NCI-H345 treated with DMSO at 0.1 percent for 48 hours (cell line): ENCODE data around the gene CHMP1B.
A peak's percentile ranks its signal among the peaks of the same experiment; 100 is the strongest.
"Not testable (repeated sequence)": the region's sequence is repeated elsewhere in the genome, so short reads cannot be mapped to it uniquely, and the experiment has no call there.

ENCODE experiments used
- DNase-seq: peaks from one replicate; lab custom pipeline; 2025; ENCODE audit not compliant: unreplicated experiment; lab: John Stamatoyannopoulos, UW

CHMP1B gene

GRCh38 chr18:11839556-11839955 is 11.7 kb upstream of the CHMP1B start:
- no peak for DNase-seq

DNA sequence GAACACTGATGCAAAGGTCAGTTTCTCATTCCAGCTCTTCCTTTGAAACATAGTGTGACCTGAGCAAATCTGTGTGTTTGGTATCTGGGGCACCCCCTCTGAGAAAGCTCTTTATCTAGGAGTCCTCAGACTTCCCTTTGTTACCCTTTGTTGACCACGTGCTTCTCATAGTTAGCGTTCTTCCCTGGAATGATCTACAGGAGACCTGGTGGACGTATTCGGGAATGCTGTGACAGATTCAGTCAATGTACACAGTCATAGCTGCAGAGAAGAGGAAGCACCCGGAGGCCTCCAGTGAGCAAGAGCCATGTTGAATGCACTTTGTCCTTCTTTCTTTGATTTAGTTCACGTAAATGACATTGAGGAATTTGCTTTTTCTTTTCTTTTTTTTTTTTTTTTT is 10.7 kb upstream of the CHMP1B start:
- no peak for DNase-seq

GRCh38 chr18:11842562-11842961 is 8.7 kb upstream of the CHMP1B start:
- no peak for DNase-seq

DNA sequence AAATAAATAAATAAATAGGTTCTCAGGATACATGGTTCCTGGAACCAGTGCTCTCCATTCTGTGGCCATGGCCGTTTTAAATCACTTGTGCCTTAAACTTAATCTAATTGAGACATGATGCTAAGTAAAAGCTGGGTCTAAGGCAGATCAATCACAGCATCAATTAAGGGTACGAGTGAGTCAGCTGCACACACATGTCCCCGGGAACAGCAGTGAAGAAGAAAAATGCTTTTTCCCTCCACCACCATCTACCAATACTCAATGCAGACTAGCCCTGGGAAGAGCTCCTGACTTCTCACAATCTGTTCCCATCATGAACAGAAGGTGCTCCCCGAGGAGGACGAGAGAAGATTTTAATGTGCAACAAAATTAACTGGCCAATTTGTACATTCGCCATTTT is 6.8 kb upstream of the CHMP1B start:
- DNase-seq, result no peak

- DNase-seq, result no peak
These were observed 5.6 kb upstream of the CHMP1B start for GRCh38 chr18:11845654-11846053.

GRCh38 chr18:11847811-11848210 is 3.4 kb upstream of the CHMP1B start:
- DNase-seq, result no peak

GRCh38 chr18:11849279-11849678 is 1.9 kb upstream of the CHMP1B start:
- no peak for DNase-seq

DNA sequence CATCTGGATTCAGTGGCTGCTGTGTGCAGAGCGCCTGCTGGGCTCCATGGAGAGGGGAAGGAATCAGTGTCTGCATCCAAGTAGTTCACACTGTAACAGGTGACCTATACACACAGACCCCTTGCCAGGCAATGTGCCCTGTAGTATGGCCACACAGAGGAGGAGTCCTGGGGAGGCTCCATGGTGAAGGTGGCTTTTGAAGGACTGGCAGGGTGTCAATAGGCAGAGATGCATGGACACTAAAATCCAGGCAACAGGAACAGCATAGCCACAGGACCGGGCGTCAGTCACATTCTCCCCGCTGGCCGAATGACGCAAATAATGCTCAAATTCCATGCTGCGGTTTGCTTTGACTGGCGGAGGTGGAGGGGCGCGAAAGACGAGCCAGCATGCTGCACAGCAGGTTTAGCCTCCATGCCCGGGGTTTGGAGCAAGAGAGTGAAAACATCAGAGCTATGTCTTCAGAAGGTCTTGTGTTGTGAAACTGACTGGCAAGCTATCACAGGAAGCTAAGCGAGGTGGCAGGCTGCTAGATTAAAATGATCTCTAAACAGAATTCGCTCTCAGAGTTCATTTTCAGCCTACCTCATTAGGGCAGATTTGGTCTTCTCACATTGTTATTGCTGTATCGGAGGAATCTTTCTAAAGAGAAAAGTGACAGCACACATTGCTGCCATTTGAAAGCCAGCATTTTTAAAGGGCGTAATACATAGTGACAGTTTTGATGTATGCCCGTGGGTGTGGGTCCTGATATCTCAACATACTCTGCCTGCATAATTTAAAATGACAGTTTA is 1.2 kb upstream of the CHMP1B start:
- DNase-seq, result peak; percentile 25

DNA sequence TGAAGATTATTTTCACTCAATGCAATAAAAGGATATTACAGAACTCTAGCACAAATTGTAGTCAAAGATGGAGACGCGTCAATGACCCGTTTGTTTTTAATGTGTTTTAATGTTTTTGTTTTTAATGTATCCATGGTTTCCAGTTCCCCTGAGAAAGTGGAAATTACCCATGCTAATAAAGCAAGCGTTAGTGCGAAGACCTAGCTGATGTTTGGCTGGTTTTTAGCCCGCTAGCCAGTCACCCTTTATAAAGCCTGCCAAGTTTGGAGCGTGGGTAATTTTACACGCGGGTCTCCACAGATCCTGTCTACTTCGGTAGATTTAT is 430 bp upstream of the CHMP1B start:
- no peak for DNase-seq

- no peak for DNase-seq
These were observed 659 bp downstream of the CHMP1B start for GRCh38 chr18:11851806-11852337.

GRCh38 chr18:11854554-11854953 is 3.3 kb downstream of the CHMP1B start:
- DNase-seq, result not testable (repeated sequence)

DNA sequence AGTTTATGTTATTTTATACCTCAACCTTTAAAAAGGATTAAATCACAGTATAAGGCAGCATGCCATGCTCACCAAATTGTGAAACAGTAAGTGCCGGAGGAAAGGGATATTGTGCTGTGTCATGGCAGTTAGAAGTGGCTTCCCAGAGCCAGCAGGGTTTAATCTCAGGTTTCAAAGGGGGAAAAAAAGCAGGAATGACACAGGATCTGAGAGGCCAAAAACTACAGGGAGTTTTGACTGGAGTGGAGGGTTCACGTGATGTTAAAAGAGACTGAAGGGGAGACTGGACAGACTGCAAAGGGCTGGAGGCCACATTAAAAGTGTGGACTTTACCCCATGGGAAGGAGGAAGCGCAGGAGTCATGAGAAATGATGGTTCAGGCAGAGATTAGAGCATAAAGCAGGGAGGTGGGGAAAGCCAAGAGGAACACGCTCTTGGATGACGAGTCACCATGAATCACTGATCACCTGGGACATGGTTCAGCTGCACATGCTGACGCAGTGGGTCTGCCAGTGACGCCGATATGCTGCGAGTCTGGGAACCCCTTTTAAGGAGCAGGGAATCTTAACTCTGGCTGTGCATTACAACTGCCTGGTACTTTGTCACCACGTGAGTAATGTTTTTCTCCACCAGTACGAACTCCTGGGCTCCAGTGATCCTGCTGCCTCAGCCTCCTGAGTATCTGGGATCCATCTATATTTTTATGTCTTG is 6.1 kb downstream of the CHMP1B start:
- no peak for DNase-seq

GRCh38 chr18:11859282-11859830 is 8.1 kb downstream of the CHMP1B start:
- DNase-seq, result no peak

- no peak for DNase-seq
These were observed 8.7 kb downstream of the CHMP1B start for GRCh38 chr18:11859903-11860407.

DNA sequence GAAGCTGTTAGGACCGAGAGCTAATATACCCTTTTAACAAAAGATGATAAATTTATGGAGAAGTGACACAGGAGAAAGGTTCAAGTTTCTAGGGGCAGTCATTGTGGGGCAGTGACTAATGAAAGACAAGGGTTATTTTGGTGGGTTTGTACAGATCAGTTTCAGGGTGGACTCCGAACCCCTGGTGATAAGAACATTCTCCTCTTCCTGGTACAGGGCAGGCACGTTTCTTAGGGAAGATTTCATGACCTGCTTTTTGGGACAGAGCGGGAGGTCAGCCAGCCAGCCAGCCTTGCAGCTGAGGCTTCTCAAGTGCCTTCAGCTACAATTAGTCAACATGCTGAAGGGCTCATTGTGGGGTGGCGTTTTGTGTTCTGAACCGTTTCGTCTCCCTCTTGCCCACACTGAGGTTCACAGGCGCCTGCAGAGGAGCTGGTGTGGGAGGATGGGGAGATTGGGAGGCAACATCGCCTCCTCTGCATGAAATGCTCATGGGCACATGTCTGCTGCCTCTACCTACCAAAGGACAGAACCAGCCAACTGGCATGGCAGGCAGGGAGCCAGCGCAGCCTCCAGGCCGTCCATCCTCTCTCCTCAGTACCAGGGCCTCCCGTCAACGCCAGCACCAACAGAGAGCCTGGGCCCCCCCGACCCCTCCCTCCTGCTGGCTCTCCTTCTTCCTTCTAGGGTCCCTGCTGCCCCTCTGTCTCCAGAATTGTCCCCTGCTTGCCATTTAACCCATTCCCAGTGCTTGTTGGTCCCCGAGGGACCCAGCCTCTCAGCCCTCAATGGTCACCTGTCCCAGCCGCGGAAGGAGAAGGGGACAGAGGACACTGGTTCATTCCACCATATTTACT is 9.6 kb downstream of the CHMP1B start:
- no peak for DNase-seq

- DNase-seq, result no peak
These were observed 10.5 kb downstream of the CHMP1B start for GRCh38 chr18:11861583-11862288.

- no peak for DNase-seq
These were observed 11.4 kb downstream of the CHMP1B start for GRCh38 chr18:11862468-11863137.

GRCh38 chr18:11864471-11864870 is 13.3 kb downstream of the CHMP1B start:
- no peak for DNase-seq

DNA sequence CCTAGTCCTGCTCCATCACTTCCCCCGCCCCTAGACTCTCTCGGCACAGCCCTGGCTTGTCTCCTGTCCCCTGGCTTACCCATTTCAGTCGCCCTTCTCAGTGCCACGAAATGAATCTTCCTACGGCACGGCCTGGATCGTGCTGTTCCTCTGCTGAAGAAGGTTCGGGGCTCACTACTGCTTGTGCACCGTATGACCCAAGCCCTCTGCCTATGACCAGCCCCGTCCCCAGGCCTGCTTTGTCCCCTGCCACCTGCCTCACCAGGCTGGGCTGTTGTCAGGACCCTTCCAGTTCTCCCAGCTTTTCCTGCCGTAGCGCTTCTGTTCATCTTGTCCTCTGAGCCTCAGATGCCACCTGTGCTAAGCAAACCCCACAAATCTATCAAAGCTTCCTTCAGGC is 13.9 kb downstream of the CHMP1B start:
- DNase-seq, result no peak

DNA sequence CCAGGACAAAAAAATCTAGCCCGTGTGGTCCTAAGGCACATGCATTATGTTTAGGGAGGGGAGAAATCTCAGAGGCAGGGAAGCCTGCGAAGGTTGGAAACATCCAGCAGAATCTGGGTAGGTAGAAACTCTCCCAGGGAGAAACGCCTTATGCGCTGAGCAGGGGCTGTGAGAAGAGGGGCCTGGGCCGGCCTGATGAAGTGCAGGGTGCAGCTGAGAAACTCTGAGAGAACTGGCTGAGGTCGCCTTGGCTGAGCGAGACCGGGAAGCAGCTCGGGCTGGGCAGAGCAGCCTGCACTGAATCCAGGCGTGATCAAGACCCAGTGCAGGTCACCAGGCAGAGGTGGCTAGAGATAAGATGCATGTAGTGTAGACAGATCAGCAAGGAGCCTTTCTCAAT is 15.1 kb downstream of the CHMP1B start:
- no peak for DNase-seq
